Hematopoietic multipotent progenitor cell treated with erythropoietin and hydrocortisone succinate and interleukin-3 and kit ligand, for 6 days (in vitro differentiated cells): ENCODE measurements around the gene PTPN14.

Experiments
- DNase-seq: peaks from one replicate; pipeline ENCODE4 v3.0.0-alpha.2; 2015

The PTPN14 gene

GRCh38 chr1:214567481-214567980, 16.1 kb upstream of the PTPN14 start:
- DNase-seq: no peak

GRCh38 chr1:214566158-214567104, 15.0 kb upstream of the PTPN14 start:
- no peak for DNase-seq

- no peak for DNase-seq
These were observed 13.9 kb upstream of the PTPN14 start for GRCh38 chr1:214565310-214565709.

GRCh38 chr1:214563881-214564280, 12.5 kb upstream of the PTPN14 start:
- DNase-seq: no peak

GRCh38 chr1:214557952-214558735, 6.7 kb upstream of the PTPN14 start:
- DNase-seq: no peak

GRCh38 chr1:214553142-214553710, 1.8 kb upstream of the PTPN14 start:
- DNase-seq: no peak

DNA sequence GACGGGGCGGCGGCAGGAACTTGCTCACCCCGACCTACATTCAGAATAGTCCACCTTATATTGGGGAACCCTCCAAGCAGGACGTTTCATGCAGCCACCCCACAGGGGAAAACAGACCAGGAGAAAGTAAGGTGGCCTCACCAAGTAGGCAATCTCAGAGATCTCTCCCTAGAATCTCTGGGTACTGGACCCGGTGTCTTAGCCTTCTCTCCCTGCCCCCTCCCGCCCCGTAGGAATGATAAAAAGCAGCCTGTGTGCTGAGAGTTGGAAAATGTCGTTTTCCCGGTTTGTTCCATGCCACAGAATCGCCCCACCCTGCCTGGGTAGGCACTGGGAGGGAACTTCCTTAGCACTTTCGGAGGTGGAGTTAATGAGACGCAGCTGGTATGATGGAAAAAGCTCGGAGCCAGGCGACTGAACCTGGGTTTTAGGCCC, 789 bp upstream of the PTPN14 start:
- no peak for DNase-seq

GRCh38 chr1:214550857-214551435, 456 bp downstream of the PTPN14 start:
- no peak for DNase-seq

DNA sequence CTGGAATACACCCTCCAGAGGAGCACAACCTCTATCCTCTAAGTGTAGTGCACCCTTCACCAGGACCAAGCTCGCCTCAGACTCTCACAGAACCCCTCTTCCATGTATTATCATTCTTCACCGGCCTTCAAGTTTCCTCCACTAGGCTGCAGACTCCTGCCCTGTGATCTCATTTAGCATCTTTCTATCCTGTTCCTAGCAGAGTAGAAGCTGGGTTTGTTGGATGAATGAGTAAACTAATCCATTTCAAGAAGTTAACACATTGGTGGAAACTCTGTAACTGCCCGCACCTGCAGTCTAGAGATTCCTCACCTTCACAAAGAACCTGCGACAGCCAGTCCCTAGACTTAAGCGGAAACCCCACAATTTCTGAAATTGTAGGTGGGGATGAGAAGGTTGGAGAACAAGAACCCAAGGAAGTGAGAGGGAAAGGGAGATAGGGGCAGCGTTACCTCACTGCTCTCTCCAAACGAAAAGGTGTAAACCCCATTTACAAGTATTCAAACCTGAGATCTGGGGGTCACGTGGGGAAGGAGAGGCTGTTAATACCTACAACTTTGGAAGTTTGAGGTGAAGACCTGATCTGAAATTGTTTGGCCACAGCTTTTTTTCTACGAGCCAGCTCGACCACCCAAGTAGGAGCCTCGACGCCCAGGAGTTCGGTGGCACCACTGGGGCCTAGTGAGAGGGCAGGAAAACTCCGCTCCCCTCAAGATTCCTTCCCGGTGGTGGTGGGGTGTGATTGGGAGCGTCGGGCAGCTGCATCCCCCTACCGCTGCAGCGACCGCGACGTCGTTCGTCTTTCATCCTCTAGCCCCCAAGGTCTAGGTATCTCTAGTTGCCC, 1.2 kb downstream of the PTPN14 start:
- no peak for DNase-seq

- no peak for DNase-seq
These were observed 1.8 kb downstream of the PTPN14 start for GRCh38 chr1:214549604-214550003.

GRCh38 chr1:214548988-214549387, 2.4 kb downstream of the PTPN14 start:
- DNase-seq: no peak

DNA sequence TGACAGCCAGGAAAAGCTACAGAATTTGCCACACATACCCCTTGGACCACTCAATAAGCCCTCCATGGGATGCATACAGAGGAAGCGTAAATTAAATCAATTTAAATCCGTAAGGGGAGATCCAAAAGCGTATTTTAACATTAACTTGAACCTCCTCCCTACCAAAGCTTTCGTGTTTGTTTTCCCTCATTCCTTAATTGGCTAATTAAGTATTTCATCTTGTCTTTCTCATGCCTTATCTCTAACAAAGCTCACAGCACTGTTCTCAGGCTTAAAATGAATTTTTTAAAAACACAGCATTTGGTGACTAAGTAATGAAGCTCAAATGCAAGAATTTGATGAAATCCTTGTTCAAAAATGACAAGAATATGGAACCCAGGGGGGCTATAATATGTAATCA, 3.1 kb downstream of the PTPN14 start:
- DNase-seq: no peak

- no peak for DNase-seq
These were observed 3.7 kb downstream of the PTPN14 start for GRCh38 chr1:214547747-214548146.

DNA sequence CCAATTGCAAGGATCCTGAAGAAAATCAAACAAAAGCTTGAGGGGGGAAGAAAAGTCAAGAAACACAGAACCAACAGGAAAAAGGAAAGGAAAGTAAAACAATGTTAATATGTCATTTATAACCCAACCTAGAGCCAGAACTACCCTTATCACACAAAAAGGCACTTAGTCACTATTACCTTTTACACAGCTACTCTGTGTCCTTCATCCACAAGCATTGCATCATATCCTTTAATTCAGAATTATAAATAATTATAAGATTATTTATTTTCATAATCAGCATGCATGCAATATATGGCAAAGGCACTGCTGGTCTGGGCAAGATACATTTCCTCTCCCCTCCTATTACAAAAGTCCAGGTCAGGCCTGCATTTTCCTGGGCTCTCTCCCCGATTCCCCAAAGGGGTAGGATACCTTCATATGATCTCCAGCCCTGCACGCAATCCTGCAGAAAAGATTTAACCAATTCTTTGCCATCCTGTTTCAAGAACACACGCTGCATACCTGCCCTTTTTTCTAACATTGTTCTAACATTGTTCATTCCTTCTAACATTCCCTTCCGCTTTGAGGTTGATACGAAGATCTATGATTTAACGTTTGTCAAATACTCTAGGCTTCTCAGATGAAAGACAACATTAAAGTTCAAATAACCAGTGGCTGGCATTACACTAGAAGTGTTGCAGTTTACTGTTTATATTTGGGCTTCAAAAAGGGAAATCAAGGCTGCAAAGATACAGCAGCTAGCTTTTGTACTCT, 4.3 kb downstream of the PTPN14 start:
- no peak for DNase-seq

GRCh38 chr1:214546084-214546483, 5.3 kb downstream of the PTPN14 start:
- DNase-seq: no peak

GRCh38 chr1:214545293-214545692, 6.1 kb downstream of the PTPN14 start:
- DNase-seq: no peak

DNA sequence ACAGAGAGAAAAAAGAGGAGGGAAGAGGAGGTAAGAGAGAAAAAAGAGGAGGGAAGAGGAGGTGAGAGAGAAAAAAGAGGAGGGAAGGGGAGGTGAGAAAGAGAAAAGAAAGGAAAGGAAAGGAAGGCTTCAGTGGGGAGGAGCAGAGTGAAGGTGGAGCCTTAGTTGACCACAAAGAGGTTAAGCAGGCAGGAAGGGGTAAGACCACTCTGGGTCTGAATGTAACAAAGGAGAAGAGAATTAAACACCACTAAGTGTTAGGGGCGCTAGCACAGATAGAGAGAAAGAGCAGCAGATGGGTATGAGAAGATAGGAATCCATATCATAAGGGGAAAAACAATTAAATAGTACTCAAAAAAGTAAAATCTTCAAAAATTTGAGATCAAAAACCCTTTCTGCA, 6.6 kb downstream of the PTPN14 start:
- no peak for DNase-seq

DNA sequence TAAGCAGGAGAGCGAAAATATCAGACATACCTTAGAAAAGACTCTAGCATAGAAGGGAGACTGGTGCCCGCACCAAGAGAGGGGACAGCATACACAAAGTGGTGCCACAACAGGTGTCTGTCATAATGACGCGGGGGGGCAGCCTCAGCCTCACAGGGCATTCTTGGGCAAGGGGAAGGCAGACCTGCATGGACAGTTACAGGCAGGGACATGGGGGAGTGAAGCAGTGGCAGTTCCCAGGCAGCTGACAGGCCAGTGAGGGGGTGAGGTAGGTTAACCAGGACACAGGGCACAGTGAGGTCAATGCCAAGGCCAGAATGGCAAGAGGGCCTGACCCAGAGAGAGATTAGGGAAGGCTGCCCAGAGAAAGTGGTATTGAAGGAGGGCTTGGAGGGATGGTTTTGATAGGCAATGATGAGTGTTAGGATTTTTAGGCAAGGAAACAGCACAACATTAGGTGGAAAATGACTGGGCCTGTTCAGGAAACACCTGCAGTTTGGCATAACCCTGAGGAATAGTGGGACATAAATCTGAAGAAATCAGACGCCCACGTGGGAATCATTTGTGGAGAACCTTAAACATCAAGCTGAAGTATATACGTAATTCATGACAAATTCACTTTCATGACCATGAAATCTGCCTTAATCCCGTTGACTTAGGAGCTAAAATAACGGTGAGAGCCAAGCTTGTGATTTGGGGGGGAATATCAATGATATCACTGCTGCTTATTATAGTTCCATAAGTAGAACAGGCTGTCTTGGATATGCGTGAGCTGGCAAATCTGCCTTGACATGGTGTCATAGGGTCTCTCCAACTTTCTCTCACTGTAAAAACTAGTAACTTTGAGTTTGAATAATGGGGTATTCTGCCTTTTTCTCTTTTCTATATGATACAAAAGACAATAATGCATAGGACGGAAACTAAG, 8.9 kb downstream of the PTPN14 start:
- no peak for DNase-seq

DNA sequence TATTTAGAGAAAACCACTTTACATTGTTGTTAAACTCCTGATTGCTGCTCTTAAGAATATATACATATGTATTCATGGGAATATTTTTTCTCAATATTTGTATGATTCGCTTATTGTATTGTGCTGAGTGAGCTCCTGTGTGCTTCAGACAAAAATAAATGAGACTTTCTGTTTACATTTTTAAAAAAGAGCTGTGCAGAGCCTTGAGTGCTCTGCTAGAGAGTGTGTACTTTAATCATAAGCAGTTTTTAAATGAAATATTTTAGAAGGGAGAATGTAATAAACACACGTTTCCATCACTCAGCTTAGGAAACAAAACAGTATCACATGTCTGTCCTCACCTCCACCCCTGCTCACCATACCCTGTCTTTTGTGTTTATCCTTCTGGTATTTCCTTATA, 9.7 kb downstream of the PTPN14 start:
- no peak for DNase-seq

DNA sequence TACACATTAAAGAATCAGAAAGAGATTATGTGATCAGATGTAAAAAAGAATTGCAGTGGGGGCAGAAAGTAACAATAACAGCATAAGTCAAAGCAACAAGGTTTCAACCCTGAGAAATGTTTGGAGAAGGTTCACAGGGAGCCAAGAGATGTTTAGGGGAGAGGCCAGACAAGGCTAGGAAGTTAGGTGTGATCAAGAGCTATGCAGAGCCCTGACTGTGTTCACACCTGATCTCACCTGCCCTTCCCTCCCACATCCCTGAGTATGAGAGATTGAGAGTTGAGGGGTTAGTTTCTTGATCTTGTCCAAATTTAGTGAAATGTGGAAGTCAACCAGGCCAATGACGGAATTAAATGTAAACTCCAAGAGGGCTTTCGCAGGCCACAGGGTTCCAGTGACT, 10.2 kb downstream of the PTPN14 start:
- DNase-seq: no peak
